AG08395 (cell line): Measurements from ENCODE around the gene MACROD2.

Source experiments
- DNase-seq: peaks from one replicate; pipeline ENCODE4 v3.0.0; 2012; ENCODE audit warnings: mixed read lengths, low spot score

MACROD2 gene

GRCh38 chr20:14649662-14650061 lies 654.3 kb downstream of the MACROD2 start:
- no peak for DNase-seq

GRCh38 chr20:14657266-14658005 lies 662.1 kb downstream of the MACROD2 start:
- no peak for DNase-seq

GRCh38 chr20:14664101-14664500 lies 668.8 kb downstream of the MACROD2 start:
- DNase-seq = no peak

- no peak for DNase-seq
Measured at GRCh38 chr20:14666696-14667095, 671.4 kb downstream of the MACROD2 start.

- DNase-seq = no peak
Measured at GRCh38 chr20:14667226-14667625, 671.9 kb downstream of the MACROD2 start.

- no peak for DNase-seq
Measured at GRCh38 chr20:14672066-14672465, 676.8 kb downstream of the MACROD2 start.

GRCh38 chr20:14673164-14673563 lies 677.8 kb downstream of the MACROD2 start:
- DNase-seq = no peak

GRCh38 chr20:14677455-14677854 lies 682.1 kb downstream of the MACROD2 start:
- no peak for DNase-seq

GRCh38 chr20:14685183-14685582 lies 689.9 kb downstream of the MACROD2 start:
- DNase-seq = no peak

- DNase-seq = peak; percentile 2
Measured at GRCh38 chr20:14687313-14687712, 692.0 kb downstream of the MACROD2 start.

GRCh38 chr20:14688005-14688404 lies 692.7 kb downstream of the MACROD2 start:
- DNase-seq = no peak

GRCh38 chr20:14691994-14692393 lies 696.7 kb downstream of the MACROD2 start:
- no peak for DNase-seq

GRCh38 chr20:14696478-14696877 lies 701.2 kb downstream of the MACROD2 start:
- no peak for DNase-seq

GRCh38 chr20:14696937-14697336 lies 701.6 kb downstream of the MACROD2 start:
- DNase-seq = no peak

GRCh38 chr20:14698125-14698524 lies 702.8 kb downstream of the MACROD2 start:
- DNase-seq = no peak

- no peak for DNase-seq
Measured at GRCh38 chr20:14698605-14699373, 703.5 kb downstream of the MACROD2 start.

GRCh38 chr20:14700639-14700960 lies 705.3 kb downstream of the MACROD2 start:
- peak; percentile 40 for DNase-seq

- no peak for DNase-seq
Measured at GRCh38 chr20:14701326-14701725, 706.0 kb downstream of the MACROD2 start.

GRCh38 chr20:14706555-14706954 lies 711.2 kb downstream of the MACROD2 start:
- DNase-seq = no peak

- DNase-seq = no peak
Measured at GRCh38 chr20:14707026-14707680, 711.8 kb downstream of the MACROD2 start.

- DNase-seq = no peak
Measured at GRCh38 chr20:14707865-14708596, 712.7 kb downstream of the MACROD2 start.

- no peak for DNase-seq
Measured at GRCh38 chr20:14709439-14709838, 714.1 kb downstream of the MACROD2 start.
